K562 (cell line): ENCODE measurements around the gene ELOF1. TPM values are rescaled to one million over a fixed set of nuclear protein-coding genes. Genes with fewer than 3 reads are reported as not detected.

Source experiments
- ATF3 ChIP-seq, 2 experiments: fragments of 450-650 bp in 1 of 2; sonication (generic) in 1 of 2; formaldehyde crosslinking in 1 of 2; IDR thresholded peaks in 1 of 2; conservative IDR thresholded peaks in 1 of 2; 2 replicates each; pipeline versions ENCODE4 v1.6.1 to v1.8.1; 2016 to 2023; ENCODE audit warnings: mild to moderate bottlenecking in 2 of 2, moderate library complexity in 2 of 2, inconsistent platforms in 1 of 2, missing genetic modification reagents in 1 of 2
- ATF6 ChIP-seq: sonication (generic); formaldehyde crosslinking; IDR thresholded peaks from 2 replicates; pipeline ENCODE4 v1.4.0; 2020; ENCODE audit warnings: mild to moderate bottlenecking, missing genetic modification reagents
- CHD2 ChIP-seq: IDR thresholded peaks from 2 replicates; pipeline ENCODE4 v1.6.1; 2011; ENCODE audit warnings: low read depth, low read length
- EGR1 ChIP-seq: fragments of 450-650 bp; conservative IDR thresholded peaks from 2 replicates; pipeline ENCODE4 v1.6.1; 2017; ENCODE audit warnings: mild to moderate bottlenecking
- GTF3C2 ChIP-seq: IDR thresholded peaks from 3 replicates; pipeline ENCODE4 v1.6.1; 2011; ENCODE audit warnings: borderline replicate concordance, mild to moderate bottlenecking, moderate library complexity; ENCODE audit not compliant: insufficient read length; ENCODE audit errors: extremely low read depth
- HCFC1 ChIP-seq: IDR thresholded peaks from 2 replicates; pipeline ENCODE4 v1.6.1; 2012; ENCODE audit warnings: low read depth, low read length, improper control_type of control experiment
- MAFG ChIP-seq: fragments of 450-650 bp; conservative IDR thresholded peaks from 2 replicates; pipeline ENCODE4 v1.6.1; 2016; ENCODE audit warnings: missing genetic modification characterization, missing compliant biosample characterization
- MIER1 ChIP-seq: fragments of 450-650 bp; IDR thresholded peaks from 2 replicates; pipeline ENCODE4 v1.6.1; 2016; ENCODE audit warnings: antibody characterized with exemption, mild to moderate bottlenecking, low read depth
- MYC ChIP-seq, 2 experiments: fragments of 250-450 bp in 1 of 2; sonication (Bioruptor Pico) in 1 of 2; IDR thresholded peaks; 2 replicates each; pipeline versions ENCODE4 v1.5.1 to v1.6.1; 2012 to 2021; ENCODE audit warnings: low read depth in 2 of 2, borderline replicate concordance in 1 of 2, improper control_type of control experiment in 1 of 2, low read length in 1 of 2, mild to moderate bottlenecking in 1 of 2, moderate library complexity in 1 of 2
- NEUROD1 ChIP-seq: fragments of 150-350 bp; IDR thresholded peaks from 2 replicates; pipeline ENCODE4 v1.6.1; 2014; ENCODE audit warnings: borderline replicate concordance, low read length, low read depth; ENCODE audit not compliant: partially characterized antibody
- POLR2AphosphoS2 ChIP-seq: IDR thresholded peaks from 2 replicates; pipeline ENCODE4 v1.6.1; 2012; ENCODE audit warnings: low read length, improper control_type of control experiment
- PREB ChIP-seq: sonication (generic); formaldehyde crosslinking; IDR thresholded peaks from 2 replicates; pipeline ENCODE4 v1.8.1; 2023; ENCODE audit warnings: mild to moderate bottlenecking, missing genetic modification reagents
- RUNX1 ChIP-seq: sonication (generic); IDR thresholded peaks from 2 replicates; pipeline ENCODE4 v1.6.1; 2016; ENCODE audit warnings: antibody characterized with exemption, low read depth
- SREBF2 ChIP-seq: sonication (generic); formaldehyde crosslinking; IDR thresholded peaks from 2 replicates; pipeline ENCODE4 v1.4.0; 2020; ENCODE audit warnings: mild to moderate bottlenecking, missing genetic modification reagents
- VEZF1 ChIP-seq: fragments of 200-800 bp; sonication (Bioruptor generic); IDR thresholded peaks from 2 replicates; pipeline ENCODE4 v1.6.1; 2017; ENCODE audit warnings: missing genetic modification characterization, missing compliant biosample characterization
- YBX1 ChIP-seq: fragments of 450-650 bp; IDR thresholded peaks from 2 replicates; pipeline ENCODE4 v1.7.1; 2016; ENCODE audit warnings: mild to moderate bottlenecking
- ZEB2 ChIP-seq: fragments of 450-650 bp; IDR thresholded peaks from 2 replicates; pipeline ENCODE4 v1.6.1; 2016
- ZNF174 ChIP-seq: fragments of 250-450 bp; sonication (Bioruptor Pico); IDR thresholded peaks from 2 replicates; pipeline ENCODE4 v1.4.0; 2020; ENCODE audit warnings: mild to moderate bottlenecking
- ZNF408 ChIP-seq: fragments of 250-450 bp; sonication (Bioruptor Pico); IDR thresholded peaks from 2 replicates; pipeline ENCODE4 v1.4.0; 2020; ENCODE audit warnings: low read depth, mild to moderate bottlenecking, moderate library complexity
- ZNF778 ChIP-seq: fragments of 450-650 bp; formaldehyde crosslinking; IDR thresholded peaks from 2 replicates; pipeline ENCODE4 v1.4.0; 2020; ENCODE audit warnings: mild to moderate bottlenecking, moderate library complexity
- polyA plus RNA-seq, 8 experiments: library from polyadenylated mRNA; depleted of rRNA in 4 of 8; stranded (reverse) in 5 of 8; unstranded in 3 of 8; fragments of >200 nt; fragmentation: Nextera tagmentation in 2 of 8; fragmentation: Illumina TruSeq in 1 of 8; extraction: Ambion mirVana in 2 of 8; extraction: Trizol in 1 of 8; gene quantifications; 2 replicates each; pipeline versions ENCODE4 v1.2.1 to v1.2.3, GENCODE V29; 2011 to 2014; ENCODE audit warnings: inconsistent platforms in 1 of 8, missing spikeins in 1 of 8
- total RNA-seq, 7 experiments: library from RNA; depleted of rRNA in 6 of 7; stranded (reverse); fragments of >200 nt in 6 of 7; fragmentation: Illumina TruSeq in 2 of 7; extraction: Trizol in 2 of 7; gene quantifications; 2 replicates each; pipeline versions ENCODE4 v1.2.1 to v1.2.3, GENCODE V29; 2011 to 2021; ENCODE audit warnings: low replicate concordance in 1 of 7

Gene ELOF1
- total and polyA plus RNA-seq, 9 of the 15 experiments (the other 6 are each of a cell fraction or from before 2014, with no cell fraction given) = 16.7 to 147 (median 74.2) TPM

GRCh38 chr19:11505504-11506100, 53.4 kb downstream of the ELOF1 start, which contains the start of gene ZNF653 (continued):
- peak; percentile 91 for TF ChIP-seq HCFC1
- no peak for TF ChIP-seq ATF3 (IDR thresholded peaks at IDR 0.05)
- no peak for TF ChIP-seq ATF3 (CRISPR knock-in tag; conservative IDR thresholded peaks at IDR 0.05)
- no peak for TF ChIP-seq YBX1
- TF ChIP-seq RUNX1 = no peak
- peak; percentile 60 for TF ChIP-seq EGR1
- TF ChIP-seq MAFG (tag) = no peak
- TF ChIP-seq ATF6 (CRISPR knock-in tag) = no peak
- TF ChIP-seq VEZF1 (CRISPR knock-in tag) = peak; percentile 70
- no peak for TF ChIP-seq MIER1
- TF ChIP-seq NEUROD1 = peak; percentile 30
- no peak for TF ChIP-seq SREBF2 (CRISPR knock-in tag)
- TF ChIP-seq POLR2AphosphoS2 = peak; percentile 96
- peak; percentile 73 for TF ChIP-seq MYC (IDR thresholded peaks at IDR 0.05; ENCODE audit: low read depth, low read length)
- no peak for TF ChIP-seq MYC (CRISPR knock-in tag; IDR thresholded peaks at IDR 0.05; ENCODE audit: borderline replicate concordance, low read depth)
- TF ChIP-seq ZEB2 = no peak
- TF ChIP-seq ZNF408 (CRISPR knock-in tag) = no peak
- no peak for TF ChIP-seq GTF3C2
- no peak for TF ChIP-seq PREB (CRISPR knock-in tag)
- TF ChIP-seq ZNF174 (CRISPR knock-in tag) = no peak
- no peak for TF ChIP-seq ZNF778 (CRISPR knock-in tag)
- TF ChIP-seq CHD2 = peak; percentile 4; the same call in 1 of the 2 replicates
